Occipital lobe (tissue), 2 donors: ENCODE measurements around the gene USP6NL. TPM values are rescaled to one million over a fixed set of nuclear protein-coding genes. Genes with fewer than 3 reads are reported as not detected.

Experiments used
- DNase-seq: peaks from one replicate; lab custom pipeline; 2025; lab: John Stamatoyannopoulos, UW
- total RNA-seq: library from RNA; depleted of rRNA; stranded (reverse); fragments of >200 nt; gene quantifications from one replicate; pipeline ENCODE4 v1.2.3, GENCODE V29; 2014

USP6NL gene
- total RNA-seq, 1 donor from 2014 or later = 40.2 TPM

DNA sequence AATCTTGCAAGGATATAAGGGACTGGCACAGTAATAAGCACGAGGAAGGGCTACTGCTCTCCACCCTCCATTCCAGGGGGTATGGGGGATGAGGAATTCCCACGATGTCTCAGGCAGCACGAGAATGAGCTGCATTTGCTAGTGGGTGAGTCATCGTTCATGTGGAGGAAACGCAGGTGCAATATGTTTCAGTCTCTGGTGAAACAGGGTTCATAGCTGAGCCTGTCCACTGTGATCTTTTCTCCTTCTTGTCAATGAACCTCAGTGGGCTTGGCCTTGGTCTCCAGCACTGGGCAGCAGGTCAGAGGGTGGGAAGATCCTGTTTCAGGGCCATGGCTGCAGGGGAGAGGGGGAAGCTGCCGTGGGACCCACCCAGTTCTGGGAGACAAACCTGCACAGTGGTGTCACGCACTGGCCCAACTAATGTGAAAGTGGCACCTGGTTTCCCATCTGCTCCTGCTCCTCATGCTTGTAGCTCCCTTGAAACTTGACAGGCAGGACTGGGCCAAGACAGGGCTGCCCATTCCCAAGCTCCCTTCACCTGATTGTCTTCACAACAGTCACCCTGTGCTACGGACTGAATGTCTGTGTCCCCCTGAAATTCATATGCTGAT is 181.9 kb downstream of the USP6NL start:
- DNase-seq = no peak

DNA sequence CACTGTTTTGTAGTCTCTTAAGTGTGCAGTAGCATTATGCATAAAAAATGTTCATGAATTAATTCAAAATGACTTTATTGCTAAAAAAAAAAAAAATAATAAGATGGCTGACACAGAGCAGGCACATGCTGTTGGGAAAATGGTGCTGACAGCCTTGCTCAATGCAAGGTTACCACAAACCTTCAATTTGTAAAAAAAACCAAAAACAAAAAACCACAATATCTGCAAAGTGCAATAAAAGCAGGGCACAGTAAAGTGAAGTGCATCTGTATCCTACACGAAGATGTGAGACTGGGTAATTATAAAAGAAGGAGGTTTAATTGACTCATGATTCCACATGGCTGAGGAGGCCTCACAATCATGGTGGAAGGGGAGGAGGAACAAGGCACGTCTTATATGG is 185.8 kb downstream of the USP6NL start:
- no peak for DNase-seq

DNA sequence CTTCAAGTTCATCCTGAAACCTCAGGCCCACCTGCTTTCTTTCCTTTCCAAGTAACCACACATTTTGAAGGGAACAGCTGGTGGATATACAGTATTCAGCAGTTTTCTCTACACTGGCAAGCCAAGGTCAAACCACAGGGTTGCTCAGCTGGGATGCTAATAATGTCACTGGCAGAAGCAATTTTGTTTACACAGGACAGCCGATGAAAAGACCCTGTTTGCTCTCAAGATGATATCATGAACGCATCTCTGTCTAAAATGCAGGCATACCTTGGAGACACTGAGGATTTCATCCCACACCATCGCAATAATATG is 186.2 kb downstream of the USP6NL start:
- no peak for DNase-seq

DNA sequence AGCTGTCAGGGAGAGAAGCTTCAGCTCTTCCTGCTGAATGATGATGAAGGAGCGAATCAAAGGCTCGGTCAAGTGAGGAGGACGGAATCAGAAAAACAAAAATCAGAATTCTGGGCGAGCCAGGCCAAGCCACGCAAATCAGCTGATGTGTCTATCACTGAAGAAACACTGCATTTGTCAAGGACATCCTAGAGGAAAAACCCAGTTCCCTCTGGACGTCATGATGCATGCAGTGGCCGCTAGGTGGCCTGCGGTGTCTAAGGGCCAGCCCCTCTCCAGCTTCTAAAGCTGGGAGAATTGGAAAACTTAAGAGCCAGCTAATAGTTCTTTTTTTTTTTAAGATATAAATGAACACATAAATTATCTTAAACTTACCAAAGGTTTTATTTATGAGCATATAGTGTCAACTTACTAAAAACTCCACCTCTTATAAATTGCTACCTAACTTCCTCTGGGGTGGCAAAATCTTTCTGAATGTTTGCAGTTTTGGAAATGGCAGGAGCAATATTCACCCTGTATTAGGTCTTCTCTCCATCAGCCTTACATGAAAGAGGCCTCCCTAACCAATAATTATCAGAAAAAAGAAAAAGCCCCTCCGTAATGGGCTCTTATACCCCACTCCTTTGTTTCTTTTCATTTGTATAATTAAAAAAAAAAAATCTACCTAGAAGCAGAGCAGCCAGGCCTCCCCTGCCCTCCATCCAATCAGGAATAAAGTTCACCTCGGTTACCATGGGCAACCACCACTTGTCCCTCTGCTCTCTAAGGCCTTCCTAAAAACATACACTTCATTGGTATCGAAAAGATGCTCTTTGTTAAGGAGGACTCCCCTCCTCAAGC is 186.8 kb downstream of the USP6NL start:
- no peak for DNase-seq

DNA sequence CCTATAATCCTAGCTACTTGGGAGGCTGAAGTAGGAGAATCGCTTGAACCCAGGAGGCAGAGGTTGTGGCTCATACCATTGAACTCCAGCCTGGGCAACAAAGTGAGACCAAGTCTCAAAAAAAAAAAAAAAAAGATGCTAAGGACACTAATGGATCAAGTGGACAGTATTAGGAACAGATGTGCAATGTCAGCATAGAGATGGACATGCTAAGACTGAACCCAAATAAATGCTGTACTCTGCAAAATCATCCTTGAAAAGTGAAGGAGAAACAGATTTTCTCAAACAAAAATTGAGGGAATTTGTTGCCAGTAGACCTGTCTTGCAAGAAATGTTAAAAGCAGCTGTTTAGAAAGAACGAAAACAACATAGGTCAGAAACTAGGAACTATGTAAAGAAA is 194.5 kb downstream of the USP6NL start:
- DNase-seq = no peak

DNA sequence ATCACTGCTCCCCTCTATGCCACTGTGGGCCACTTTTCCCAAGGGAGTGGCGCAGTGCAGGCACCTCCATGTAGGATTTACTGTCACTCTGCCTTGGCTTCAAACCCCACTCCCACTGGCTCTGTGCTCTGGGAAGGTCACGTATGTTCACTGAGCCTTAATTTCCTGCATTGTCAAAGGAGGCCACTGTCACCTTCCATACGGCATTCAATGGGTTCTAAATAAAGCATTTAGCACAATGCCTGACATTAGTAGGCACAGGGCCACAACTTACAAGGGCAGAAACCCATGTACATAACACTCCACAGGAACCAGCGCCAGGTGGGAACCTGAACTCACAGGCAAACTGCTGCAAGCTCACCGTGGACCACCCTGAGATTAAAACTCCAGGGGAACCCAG is 196.4 kb downstream of the USP6NL start:
- no peak for DNase-seq

DNA sequence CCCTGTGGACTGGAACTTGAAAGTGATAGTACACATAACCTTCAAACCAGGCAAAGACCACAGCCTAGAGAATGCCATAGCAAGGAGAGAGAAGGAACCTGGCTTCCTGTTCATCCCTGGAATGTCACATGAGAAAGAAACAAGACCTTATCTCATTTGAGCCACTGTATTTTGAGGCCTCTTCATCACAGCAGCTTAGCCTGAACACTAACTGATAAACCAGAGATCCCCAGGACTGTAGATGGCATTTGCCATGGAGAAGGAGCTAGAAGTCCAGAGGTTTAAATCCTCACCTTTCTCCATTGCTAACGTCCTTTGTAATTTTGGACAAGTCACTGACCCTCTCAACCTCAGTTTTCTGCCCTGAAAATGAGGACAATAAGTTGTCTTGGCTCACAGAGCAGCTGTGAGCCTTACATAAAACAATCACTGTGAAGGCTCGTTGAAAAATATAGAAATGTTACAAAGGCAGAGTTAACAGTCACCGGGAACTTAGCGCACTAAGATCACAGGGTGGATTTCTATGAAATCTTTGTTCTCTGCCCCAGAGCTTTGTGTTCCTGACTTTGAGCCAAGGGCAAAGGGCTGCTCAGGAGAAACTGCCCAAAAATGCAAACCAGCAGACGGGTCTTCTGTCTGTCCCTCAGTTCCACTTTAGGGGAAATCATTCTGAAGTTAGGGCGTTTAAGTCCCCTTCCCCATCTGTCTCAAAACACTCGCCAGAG is 197.0 kb downstream of the USP6NL start:
- DNase-seq = no peak

DNA sequence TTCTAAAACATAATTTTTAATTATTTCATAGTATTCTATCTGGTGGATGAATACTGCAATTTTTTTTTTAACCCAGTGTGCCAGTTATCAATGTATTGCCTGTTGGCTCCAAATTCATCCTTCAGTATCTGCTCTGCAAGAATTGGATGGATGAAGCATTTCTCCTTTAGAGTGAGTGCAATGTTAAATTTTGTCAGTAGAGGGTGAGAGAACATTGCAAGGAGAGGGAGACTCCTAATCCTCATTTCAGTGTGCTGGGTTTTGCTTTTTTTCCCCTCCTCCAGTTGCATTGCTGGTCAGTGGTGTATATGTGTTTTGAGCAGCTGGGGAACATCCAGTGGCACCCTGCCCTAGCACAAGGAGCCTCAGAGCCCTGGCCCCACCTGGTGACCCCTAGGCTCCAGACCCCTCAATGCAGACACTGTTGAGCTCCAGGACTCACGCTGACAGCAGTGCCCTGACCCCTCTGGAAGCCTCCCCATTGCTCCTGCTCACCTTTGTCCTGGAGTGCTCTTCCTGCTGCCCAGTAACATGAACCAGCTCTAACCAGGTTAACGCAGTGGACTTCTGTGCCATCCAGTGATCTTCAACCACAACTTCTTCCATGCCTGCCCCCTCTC is 199.4 kb downstream of the USP6NL start:
- DNase-seq = no peak

DNA sequence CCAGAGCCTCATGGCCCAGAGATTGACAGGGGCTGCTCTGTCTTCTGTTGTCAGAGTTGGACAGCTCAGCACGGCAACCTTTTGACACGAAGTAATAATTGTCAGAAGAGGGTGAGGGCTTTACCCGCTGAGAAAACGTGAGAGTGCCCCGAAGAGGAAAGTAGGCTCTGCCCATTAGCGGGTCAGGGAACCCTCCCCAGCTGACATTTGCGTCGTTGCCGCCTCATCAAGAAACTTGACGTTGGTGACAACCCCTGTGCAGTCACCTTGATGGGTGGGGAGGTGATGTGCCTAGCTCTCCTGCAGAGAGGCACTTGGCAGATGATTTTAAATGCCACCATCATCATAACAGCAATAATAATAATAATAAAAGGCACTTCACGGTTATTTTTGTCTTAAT is 202.1 kb downstream of the USP6NL start:
- no peak for DNase-seq

DNA sequence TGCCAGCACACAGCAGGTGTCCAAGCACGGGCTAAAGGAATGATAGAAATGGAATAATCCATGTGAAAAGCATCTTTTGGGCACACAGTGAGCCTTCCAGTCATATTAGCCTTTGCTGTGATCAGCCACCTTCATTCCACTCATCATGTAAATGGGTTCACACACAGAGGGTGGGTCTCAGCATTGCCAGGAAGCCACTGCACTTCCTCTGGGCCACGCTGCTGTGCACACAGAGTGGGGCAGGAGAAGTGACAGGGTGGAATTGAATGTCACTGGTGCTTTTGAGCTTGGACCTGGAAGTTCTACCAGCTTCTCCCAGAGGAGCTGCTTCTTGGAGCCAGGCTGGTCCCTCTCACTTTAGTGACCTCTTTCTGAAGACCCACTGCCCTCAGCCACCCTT is 203.5 kb downstream of the USP6NL start:
- DNase-seq = no peak

DNA sequence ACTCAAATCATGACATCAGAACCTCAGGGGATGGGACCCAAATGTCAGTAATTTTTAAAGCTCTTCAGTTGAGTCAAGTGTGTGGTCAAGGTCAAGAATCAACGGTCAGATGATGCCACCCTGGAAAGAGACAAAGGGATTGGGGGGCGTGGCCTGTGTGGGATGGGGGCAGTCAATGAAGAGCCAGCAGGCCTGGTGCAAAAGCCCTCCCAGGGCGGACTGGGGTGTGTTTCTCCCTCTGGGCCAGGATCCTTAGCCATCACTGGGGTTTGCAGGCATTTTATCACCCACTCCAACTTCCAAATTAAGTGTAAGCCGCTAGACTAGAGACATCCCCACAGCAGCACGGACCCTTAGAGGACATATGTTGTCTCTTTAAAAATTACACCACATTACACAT is 204.7 kb downstream of the USP6NL start:
- DNase-seq = no peak

DNA sequence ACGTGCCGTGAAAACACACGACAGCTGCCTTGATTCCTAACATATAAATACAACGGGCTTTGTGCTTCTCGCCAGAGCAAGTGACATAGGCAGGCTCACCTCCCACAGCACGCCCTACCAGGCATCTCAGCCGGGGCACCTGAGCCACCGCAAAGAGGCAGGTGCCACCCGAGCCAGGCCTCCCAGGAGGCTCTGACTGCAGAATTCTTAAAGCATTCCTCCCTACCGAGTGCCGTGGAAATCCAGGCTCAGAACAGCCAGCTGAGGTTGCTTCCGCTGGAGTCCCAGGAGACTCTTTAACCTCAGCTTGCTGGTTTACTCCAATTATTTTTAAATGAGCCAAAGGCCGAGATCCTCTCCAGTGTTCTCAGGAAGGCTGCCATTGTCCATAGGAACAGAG is 206.5 kb downstream of the USP6NL start:
- DNase-seq = no peak

Other genes starting within 250 kb of the USP6NL start
- gene ECHDC3, start 130.7 kb upstream of the USP6NL start, total RNA-seq = 5.6 TPM
- 0.47 TPM for gene PROSER2, start 211.7 kb upstream of the USP6NL start, total RNA-seq